ENCODE data around the gene MAD1L1.

GRCh38 chr7:1798191-1798590 is 434.6 kb downstream of the MAD1L1 start:
- TF ChIP-seq CTCF (IDR thresholded peaks at IDR 0.05; ENCODE audit: borderline replicate concordance, extremely low read depth, low read length, poor library complexity, severe bottlenecking) (no peak), EZH2 (IDR thresholded peaks at IDR 0.05; ENCODE audit: borderline replicate concordance, low read depth, low read length, severe bottlenecking) (no peak)

Data from DND-41 (cell line).